GM19099 (cell line): ENCODE data around the gene PBX1.

ENCODE experiments used
- POLR2A ChIP-seq: IDR thresholded peaks from 3 replicates; pipeline ENCODE4 v1.6.1; 2011; ENCODE audit warnings: low read depth; ENCODE audit not compliant: insufficient read length; ENCODE audit errors: extremely low read depth

PBX1 gene

DNA sequence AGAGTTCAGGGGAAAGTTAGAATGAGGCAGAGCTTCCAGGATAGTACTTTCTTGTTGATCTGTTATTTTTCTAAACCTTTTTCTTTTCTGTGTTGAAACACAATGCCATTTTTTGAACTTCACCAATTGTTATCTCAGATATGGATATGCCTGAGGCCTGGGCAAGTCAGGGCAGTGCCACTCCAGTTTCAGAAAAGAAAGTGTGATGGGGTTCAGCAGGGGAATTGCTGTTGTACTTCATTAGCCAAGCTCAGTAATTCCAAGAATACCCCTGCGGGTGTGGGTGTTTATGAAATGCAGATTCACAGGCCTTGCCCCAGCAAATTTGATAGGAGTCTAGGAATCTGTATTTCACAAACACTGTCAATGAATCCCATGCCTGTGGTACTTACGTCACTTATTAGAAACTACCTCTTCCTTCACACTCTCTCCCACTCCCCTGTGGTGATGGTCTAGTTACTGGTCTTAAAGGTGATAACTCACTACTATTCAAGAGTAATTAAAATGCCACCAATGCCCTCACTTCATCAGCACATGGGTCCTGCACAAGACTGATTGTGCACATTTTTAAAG, 142.3 kb downstream of the PBX1 start:
- no peak for TF ChIP-seq POLR2A

DNA sequence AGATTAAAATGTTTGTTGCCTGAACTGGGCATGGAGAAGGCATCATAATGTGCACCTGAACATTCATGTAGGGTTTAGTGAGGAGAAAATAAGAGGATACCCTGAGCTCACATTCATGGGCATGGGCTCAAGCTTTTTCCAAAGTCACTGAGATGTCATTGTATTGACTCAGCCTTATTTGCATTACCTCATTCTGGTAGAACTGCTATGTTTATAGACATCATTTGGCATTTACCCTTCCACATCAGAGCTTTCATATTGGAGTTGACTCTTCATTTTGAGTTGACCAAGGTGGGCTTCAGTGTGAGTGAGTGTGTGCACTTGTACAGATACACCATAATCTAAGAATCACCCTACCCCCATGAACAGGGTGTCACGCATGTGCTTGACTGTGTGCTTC, 143.2 kb downstream of the PBX1 start:
- no peak for TF ChIP-seq POLR2A

DNA sequence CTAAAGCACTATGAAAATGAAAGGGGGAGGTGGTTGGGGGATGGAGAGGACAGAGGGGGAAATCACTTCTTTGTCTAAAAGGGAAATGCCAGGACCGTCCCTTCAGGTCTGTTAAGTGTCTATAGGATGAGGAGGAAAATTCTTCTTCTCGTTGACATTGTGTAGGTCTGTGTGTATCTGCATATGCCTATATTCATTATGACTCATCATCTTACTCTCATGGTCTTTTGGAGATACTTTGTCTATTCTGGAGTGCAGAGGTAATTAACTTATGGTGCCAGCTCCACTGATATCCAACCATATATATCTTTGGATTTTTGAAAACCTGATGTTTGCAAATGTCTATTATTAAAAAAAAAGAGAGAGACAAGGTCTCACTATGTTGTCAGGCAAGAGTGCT, 143.7 kb downstream of the PBX1 start:
- no peak for TF ChIP-seq POLR2A

DNA sequence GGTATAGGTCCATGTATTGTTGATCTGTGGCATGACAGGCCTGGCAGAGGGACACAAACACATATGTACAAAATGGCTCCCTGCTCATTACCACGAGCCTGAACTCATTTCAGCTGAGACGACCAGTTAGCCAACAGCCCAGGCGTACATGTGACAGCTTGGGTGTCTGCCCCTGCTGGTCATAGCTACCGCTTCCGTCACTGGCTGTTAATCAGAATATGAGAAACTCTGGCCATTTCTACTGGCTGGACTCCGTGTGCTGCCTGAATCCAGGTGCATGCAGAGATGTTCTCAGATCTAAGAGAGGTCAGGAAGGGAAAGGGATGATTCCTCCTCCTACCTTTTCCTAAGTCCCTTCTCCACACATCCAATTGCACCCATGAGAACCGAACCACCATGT, 144.5 kb downstream of the PBX1 start:
- TF ChIP-seq POLR2A, result no peak

DNA sequence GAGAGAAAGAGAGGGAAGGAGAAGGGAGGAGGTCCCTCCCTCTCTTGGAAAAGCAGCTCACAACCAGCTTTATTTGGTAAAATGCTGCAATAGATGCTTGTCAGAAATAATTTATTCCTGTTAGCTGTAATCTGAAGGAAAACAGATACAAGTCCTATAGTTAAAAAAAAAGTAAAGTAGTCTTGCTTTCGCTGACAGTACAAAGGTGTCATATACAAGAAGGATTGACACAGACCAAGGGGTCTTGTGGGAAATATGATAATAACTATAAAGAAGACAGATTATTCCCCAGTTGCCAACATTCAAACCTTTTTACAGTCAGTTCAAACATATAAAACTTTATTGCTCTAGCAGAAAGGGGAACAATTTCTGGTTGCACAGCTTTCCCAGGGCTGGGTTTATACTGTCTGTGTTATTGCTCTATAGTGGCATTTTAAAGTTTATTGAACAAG, 145.0 kb downstream of the PBX1 start:
- no peak for TF ChIP-seq POLR2A

DNA sequence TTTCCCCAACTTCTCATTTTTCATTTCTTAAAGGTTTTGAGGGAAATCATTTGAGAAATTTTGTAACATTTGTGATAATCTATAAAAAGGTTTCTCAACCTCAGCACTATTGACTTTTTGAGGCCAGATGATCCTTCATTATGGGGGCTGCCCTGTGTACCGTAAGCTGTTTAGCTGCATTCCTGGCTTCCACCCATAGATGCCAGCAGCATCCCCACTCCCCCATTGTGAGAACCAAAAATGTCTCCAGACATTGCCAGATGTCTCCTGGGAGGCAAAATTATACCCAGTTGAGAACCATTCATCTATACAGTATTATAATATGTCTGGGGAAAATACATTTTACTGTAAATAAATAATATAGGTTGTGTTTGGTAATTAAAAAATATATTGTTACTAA, 146.0 kb downstream of the PBX1 start:
- no peak for TF ChIP-seq POLR2A

DNA sequence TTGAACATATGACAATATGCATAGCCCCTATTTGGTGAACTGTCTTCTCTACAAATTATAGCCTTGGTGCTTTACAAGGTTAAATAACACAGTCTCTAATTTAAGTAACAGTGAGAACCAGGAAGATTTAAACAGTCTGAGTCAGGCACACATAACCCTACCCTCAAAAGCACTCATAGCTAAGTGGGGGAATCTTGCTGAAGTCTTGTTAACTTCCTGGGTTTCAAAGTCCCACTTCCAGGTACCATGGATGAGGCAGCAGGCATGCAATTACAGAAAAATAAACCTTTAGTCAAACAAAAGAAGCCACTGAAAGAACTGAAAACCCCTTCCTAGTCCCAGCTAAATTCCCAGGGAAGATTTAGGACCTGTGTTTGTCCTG, 147.6 kb downstream of the PBX1 start:
- TF ChIP-seq POLR2A, result no peak

DNA sequence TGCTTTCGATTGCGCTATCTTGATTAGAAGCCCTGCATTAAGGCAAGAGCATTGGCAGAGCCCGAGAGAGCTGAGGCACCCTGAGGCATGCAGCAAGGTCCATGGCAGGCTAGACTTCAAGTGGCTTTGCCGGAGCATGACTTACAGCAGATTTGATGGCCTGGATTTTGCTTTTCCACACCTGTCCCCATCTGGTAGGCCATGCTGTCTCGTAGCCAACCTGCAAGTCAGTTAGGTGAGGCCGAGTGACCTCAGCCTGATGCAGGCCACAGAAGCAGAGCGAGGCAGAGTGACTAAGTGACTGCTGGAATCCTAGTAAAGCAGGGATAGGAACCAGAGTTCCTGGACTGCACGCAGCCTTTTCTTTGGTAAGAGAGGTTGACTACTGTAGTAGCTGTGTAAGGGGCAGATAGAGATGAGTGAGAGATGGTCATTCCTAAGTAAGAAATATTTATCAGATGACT, 148.9 kb downstream of the PBX1 start:
- TF ChIP-seq POLR2A, result no peak

DNA sequence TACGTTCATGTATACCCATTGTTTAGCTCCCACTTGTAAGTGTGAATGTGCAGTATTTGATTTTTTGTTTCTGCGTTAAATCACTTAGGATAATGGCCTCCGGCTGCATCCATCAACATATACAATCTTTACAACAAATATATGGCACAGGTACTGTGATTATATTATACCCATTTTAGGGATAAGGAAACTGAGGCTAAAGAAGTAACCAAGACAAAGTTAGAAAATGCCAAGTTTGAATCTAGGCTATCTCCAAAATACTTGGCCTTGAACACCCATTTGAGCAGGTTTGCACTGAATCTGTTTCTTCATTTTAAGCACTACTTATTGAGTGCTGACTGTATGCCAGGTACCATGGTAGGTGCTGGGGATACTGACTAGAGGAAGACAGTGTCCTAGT, 149.6 kb downstream of the PBX1 start:
- TF ChIP-seq POLR2A, result no peak

DNA sequence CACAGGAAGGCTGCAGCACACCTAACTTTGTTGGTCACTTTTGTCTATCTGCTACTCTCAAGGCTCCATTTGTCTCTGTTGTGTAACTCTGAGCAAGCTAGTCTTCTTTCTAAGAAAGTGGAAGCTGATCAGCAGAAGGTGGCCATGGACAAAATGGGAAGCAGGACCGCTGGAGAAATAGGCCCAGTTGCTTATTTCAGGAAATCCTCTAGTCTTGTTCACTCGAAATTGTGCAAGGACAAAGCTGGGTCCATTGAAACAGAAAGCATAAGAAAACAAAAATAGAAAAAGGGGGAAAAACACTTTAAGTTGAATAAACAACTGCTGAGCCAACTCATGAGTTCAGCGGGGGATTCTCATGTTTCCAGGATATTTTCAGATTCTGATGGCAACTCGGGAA, 150.1 kb downstream of the PBX1 start:
- no peak for TF ChIP-seq POLR2A

DNA sequence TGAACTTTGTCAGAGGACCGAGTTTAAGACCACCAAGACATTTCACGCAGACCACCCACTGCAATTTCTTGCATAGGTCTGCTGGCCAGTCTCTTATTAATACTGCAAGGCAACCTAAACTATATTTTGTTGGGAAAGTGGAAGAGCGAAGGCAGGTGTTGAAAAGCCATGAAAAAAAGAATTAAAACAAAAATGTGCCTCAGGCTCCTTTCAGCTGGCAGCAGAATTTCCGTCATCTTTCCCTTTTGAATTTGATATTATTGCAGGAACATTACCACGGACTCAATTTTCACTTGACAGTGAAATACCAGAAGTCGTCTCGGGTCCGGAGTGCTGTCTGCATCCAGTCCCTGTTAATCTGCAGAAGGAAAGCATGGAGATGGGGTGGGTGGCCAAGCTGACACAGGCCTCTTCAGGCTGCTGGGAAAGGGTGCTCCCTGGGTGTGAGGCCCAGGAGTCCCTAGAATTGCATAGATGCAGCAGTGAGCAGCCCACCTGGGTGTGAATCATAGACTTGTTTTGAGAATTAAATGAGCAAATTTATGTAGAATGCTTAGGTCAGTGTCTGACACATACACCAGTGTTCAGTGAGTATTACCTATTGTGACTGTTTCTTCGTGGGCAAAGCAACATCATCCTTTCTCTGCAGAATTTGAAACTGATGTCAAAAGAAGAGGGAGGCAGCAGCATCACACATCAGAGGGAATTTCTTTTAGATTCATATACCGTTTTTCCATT, 150.7 kb downstream of the PBX1 start:
- TF ChIP-seq POLR2A, result no peak

DNA sequence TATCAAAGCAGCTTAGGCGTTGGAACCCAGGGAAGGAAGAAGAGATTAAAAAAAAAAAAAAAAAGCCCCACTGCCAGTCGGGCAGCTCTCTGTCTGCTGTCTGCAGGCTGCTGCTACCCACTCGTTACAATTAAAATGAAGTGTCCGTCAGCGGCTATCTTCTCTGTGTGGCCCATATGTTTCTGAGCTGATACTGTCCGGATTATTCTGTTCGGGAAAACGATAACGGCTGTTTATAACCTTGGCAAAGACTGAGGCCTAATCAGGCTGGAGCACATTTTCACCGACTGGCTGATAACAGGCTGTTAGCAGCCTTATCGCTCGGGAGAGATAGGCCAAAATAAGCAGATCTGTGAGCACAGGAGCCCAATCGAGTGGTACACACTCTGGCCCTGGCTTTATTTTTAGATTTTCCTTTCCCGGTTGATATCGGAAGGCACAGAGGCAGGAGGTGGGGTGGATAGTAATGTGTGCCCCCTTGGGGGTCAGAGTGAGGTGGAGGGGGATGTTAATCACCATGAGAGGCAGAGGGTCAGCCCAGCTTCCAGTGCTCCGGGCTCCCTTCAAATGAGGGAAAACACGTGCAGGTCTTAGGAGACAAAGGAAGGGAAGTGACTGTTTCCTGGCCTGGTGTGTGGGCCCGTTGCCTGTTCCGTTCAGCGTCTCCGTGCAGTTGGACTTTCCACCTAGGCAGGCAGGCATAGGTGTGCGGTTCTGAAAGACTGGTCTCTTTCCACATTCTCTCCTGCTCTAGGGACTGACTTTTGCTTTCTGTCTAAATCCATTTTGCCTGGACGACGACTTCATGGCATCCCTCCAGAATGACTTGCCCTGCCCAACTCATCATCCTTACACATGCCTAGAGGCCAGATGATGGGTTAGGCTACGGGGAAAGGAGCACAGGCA, 153.4 kb downstream of the PBX1 start:
- TF ChIP-seq POLR2A, result no peak

DNA sequence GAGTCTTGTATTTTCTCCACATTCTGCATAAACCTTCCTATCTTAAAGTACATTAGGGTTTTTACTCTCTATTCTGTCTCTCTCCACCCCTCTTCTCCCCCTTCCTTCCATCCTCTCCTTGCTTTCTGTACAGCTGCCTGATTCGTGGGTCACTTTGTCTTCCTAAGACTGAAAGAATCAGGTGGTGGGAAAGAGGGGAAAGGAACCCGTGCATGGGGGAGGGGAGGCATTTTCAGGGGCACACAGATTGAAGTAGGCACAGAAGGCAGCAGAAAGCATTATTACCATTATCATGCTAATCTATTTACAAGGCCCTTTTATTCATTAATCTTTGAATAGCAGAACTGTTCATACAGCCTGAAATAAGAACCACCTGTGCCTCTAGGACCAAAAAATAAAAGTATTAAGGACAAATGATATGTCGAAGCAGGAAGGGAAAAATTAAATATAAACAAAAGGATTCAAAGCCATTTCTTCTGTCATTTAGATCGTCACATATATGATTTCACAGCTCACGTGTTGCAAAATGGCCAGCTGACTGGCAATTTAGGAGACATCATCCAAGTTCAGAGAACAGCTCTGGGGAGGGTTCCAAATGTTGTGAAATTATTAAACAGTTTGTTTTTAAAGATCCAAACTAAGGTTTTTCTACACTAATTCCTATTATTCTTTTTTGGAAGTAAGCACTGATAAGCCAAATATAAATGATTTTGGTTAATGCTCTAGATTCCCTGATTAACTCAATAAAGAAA, 154.6 kb downstream of the PBX1 start:
- no peak for TF ChIP-seq POLR2A

DNA sequence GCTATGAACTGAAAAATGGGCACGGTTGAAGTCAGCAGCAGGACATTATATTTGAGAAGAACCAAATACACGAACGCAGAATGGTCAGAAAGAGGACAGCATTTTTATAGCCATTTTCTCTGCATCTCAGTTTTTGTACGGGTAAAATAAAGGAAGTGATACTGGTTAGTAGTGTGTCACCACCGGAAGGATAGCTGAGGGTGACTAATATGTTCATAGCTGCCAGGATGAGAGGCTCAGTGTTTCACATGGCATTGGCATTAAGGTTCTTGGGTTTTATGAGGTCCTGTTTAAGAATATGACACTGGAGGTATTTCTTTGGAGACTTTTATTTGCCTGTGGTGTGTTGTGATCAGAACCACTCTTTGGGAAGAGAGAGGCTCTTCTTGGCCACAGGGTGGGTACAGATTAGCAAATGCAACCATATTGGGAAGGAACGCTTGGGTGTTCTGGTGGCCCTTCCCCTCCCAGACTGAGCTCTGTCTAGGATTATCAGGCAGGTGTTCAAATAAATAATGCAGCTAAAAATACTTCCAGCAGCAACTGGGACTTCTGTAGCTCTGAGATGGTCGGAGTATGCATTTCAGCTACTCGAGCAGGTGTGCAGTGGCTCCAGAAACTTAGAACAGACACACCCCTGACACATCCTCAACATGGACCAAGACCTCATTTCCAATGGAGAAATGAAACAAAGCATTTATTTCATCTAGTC, 158.2 kb downstream of the PBX1 start:
- no peak for TF ChIP-seq POLR2A
